ENCODE results near the gene TRMU.
"Not testable (repeated sequence)": the region's sequence is repeated elsewhere in the genome, so short reads cannot be mapped to it uniquely, and the experiment has no call there.

DNA sequence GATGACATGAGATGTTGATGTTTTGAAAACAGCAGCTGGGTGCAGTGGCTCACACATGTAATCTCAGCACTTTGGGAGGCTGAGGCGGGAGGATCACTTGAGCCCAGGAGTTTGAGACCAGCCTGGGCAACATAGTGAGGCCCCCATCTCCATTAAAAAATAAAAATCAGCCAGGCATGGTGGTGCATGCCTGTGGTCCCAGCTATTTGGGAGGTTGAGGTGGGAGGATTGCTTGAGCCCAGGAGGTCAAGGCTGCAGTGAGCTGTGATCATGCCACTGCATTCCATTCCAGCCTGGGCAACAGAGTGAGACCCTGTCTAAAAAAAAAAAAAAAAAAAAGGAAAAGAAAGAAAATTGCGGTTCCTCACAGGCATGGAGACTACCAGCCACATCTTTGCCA lies 22.7 kb upstream of the TRMU start:
- TF ChIP-seq, protein P1, sequence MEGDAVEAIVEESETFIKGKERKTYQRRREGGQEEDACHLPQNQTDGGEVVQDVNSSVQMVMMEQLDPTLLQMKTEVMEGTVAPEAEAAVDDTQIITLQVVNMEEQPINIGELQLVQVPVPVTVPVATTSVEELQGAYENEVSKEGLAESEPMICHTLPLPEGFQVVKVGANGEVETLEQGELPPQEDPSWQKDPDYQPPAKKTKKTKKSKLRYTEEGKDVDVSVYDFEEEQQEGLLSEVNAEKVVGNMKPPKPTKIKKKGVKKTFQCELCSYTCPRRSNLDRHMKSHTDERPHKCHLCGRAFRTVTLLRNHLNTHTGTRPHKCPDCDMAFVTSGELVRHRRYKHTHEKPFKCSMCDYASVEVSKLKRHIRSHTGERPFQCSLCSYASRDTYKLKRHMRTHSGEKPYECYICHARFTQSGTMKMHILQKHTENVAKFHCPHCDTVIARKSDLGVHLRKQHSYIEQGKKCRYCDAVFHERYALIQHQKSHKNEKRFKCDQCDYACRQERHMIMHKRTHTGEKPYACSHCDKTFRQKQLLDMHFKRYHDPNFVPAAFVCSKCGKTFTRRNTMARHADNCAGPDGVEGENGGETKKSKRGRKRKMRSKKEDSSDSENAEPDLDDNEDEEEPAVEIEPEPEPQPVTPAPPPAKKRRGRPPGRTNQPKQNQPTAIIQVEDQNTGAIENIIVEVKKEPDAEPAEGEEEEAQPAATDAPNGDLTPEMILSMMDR (optimal IDR thresholded peaks at IDR 0.05 in 1 of 3, IDR thresholded peaks at IDR 0.05 in 1 of 3, conservative IDR thresholded peaks at IDR 0.05 in 1 of 3; ENCODE audit: extremely low read depth in 1 of 3, insufficient read depth in 2 of 3, low read length in 3 of 3): not testable (repeated sequence)
- TF ChIP-seq EZH2 (IDR thresholded peaks at IDR 0.05; ENCODE audit: low read length): not testable (repeated sequence)

All from keratinocyte (primary cell).